ENCODE results near the gene FAM72C.
"Not testable (repeated sequence)": the region's sequence is repeated elsewhere in the genome, so short reads cannot be mapped to it uniquely, and the experiment has no call there.

FAM72C gene

GRCh38 chr1:143938922-143939321 is 32.9 kb downstream of the FAM72C start:
- not testable (repeated sequence) for DNase-seq (ENCODE audit: low read depth); H3K4me3 ChIP-seq (ENCODE audit: low read depth, low read length)

GRCh38 chr1:143936457-143937115 is 35.2 kb downstream of the FAM72C start:
- not testable (repeated sequence) for H3K4me3 ChIP-seq (ENCODE audit: low read depth, low read length)
- peak; percentile 2 for DNase-seq (ENCODE audit: low read depth)

GRCh38 chr1:143919127-143919526 is 52.7 kb downstream of the FAM72C start:
- H3K4me3 ChIP-seq (ENCODE audit: low read depth, low read length); DNase-seq (ENCODE audit: low read depth): not testable (repeated sequence)

GRCh38 chr1:143918552-143918951 is 53.2 kb downstream of the FAM72C start:
- not testable (repeated sequence) for H3K4me3 ChIP-seq (ENCODE audit: low read depth, low read length); DNase-seq (ENCODE audit: low read depth)

GRCh38 chr1:143913705-143914104 is 58.1 kb downstream of the FAM72C start:
- H3K4me3 ChIP-seq (ENCODE audit: low read depth, low read length); DNase-seq (ENCODE audit: low read depth): not testable (repeated sequence)

All from NB4 (cell line).